Measurements from ENCODE around the gene FAM78A.

The FAM78A gene

GRCh38 chr9:131258186-131258585 is 18.1 kb downstream of the FAM78A start:
- WGBS (ENCODE audit: insufficient coverage), result 84% methylated on average over 9 of the region's 15 CpGs
- H3K27me3 ChIP-seq (replicated peaks in 2 of 5; ENCODE audit: control insufficient read depth in 4 of 5, insufficient read depth in 5 of 5, low read length in 4 of 5), result no peaks in the 10 kb centered on the region
- peaks cover 8 to 62% (median 56%) of the 10 kb centered on the region in 4 experiments for H3K4me1 ChIP-seq (ENCODE audit: control extremely low read depth in 1 of 4, control insufficient read depth in 4 of 4, insufficient read depth in 4 of 4, low read length in 3 of 4)

GRCh38 chr9:131257266-131258025 is 18.9 kb downstream of the FAM78A start:
- Histone ChIP-seq H3K36me3 (ENCODE audit: control insufficient read depth in 4 of 4, insufficient read depth in 4 of 4, low read length in 3 of 4) (peaks cover under 1 to 47% (median 42%) of the 10 kb centered on the region in 4 experiments), H3K27me3 (replicated peaks in 2 of 5; ENCODE audit: control insufficient read depth in 4 of 5, insufficient read depth in 5 of 5, low read length in 4 of 5) (no peaks in the 10 kb centered on the region), H3K4me3 (ENCODE audit: control insufficient read depth in 1 of 7, extremely low read depth in 1 of 7, insufficient read depth in 4 of 7, low read depth in 2 of 7, low read length in 6 of 7) (no peak overlapping the region), H3K9me3 (ENCODE audit: control extremely low read depth in 1 of 5, control insufficient read depth in 4 of 5, insufficient read depth in 2 of 5, low read depth in 1 of 5, low read length in 4 of 5) (no peaks in the 10 kb centered on the region), H3K4me1 (ENCODE audit: control extremely low read depth in 1 of 4, control insufficient read depth in 4 of 4, insufficient read depth in 4 of 4, low read length in 3 of 4) (peaks cover 8 to 68% (median 62%) of the 10 kb centered on the region in 4 experiments), H3K27ac (ENCODE audit: insufficient read depth in 1 of 2, low read depth in 1 of 2, low read length in 2 of 2, poor library complexity in 1 of 2, severe bottlenecking in 2 of 2) (peak overlapping the region in 1 of 2 experiments; percentile 53)
- no peak for DNase-seq
- ChIA-PET CTCF (interaction anchor here (0.8 to 10.0 kb wide), 3 partner anchors 14 to 75 kb away, joined by 3 to 155 read pairs (median 7); partner anchors contain the start of gene FAM78A), POLR2A (interaction anchor here (4.3 kb wide), 1 partner anchor 18 kb away, joined by 33 read pairs; the partner anchor contains the start of gene FAM78A)
- 95% methylated on average over 9 of the region's 15 CpGs for WGBS (ENCODE audit: insufficient coverage)

More at GRCh38 chr9:131258186-131258585, 18.1 kb downstream of the FAM78A start:
- Histone ChIP-seq H3K36me3 (ENCODE audit: control insufficient read depth in 4 of 4, insufficient read depth in 4 of 4, low read length in 3 of 4) (peaks cover 3 to 54% (median 46%) of the 10 kb centered on the region in 4 experiments), H3K9me3 (ENCODE audit: control extremely low read depth in 1 of 5, control insufficient read depth in 4 of 5, insufficient read depth in 2 of 5, low read depth in 1 of 5, low read length in 4 of 5) (no peaks in the 10 kb centered on the region), H3K4me3 (ENCODE audit: control insufficient read depth in 1 of 7, extremely low read depth in 1 of 7, insufficient read depth in 4 of 7, low read depth in 2 of 7, low read length in 6 of 7) (no peak overlapping the region), H3K27ac (ENCODE audit: insufficient read depth in 1 of 2, low read depth in 1 of 2, low read length in 2 of 2, poor library complexity in 1 of 2, severe bottlenecking in 2 of 2) (peak overlapping the region in 1 of 2 experiments; percentile 53)
- no peak for DNase-seq
- POLR2A ChIA-PET, result no interaction called here
- CTCF ChIA-PET, result interaction anchor here (10.0 kb wide), 1 partner anchor 13 kb away, joined by 155 read pairs; the partner anchor contains the start of gene FAM78A

- peak overlapping the region in 1 of 2 experiments; percentile 78 for H3K27ac ChIP-seq (ENCODE audit: insufficient read depth in 1 of 2, low read depth in 1 of 2, low read length in 2 of 2, poor library complexity in 1 of 2, severe bottlenecking in 2 of 2)
- H3K4me1 ChIP-seq (ENCODE audit: control extremely low read depth in 1 of 4, control insufficient read depth in 4 of 4, insufficient read depth in 4 of 4, low read length in 3 of 4), result peaks cover 8 to 77% (median 76%) of the 10 kb centered on the region in 4 experiments
- 19% methylated on average over 3 of the region's 8 CpGs for WGBS (ENCODE audit: insufficient coverage)
- CTCF ChIA-PET, result interaction anchor here (0.6 to 10.0 kb wide), 7 partner anchors 14 to 77 kb away, joined by 3 to 155 read pairs (median 4); partner anchors contain the start of gene FAM78A
- no peaks in the 10 kb centered on the region for H3K27me3 ChIP-seq (replicated peaks in 2 of 5; ENCODE audit: control insufficient read depth in 4 of 5, insufficient read depth in 5 of 5, low read length in 4 of 5)
- H3K36me3 ChIP-seq (ENCODE audit: control insufficient read depth in 4 of 4, insufficient read depth in 4 of 4, low read length in 3 of 4), result peaks cover 0 to 32% (median 29%) of the 10 kb centered on the region in 4 experiments
- POLR2A ChIA-PET, result interaction anchor here (1.4 to 4.3 kb wide), 3 partner anchors 8 to 19 kb away, joined by 6 to 33 read pairs (median 20); partner anchors contain the start of gene FAM78A
- DNase-seq, result no peak
- peak overlapping the region in 4 of 7 experiments; percentile 15 to 48 (median 36) for H3K4me3 ChIP-seq (ENCODE audit: control insufficient read depth in 1 of 7, extremely low read depth in 1 of 7, insufficient read depth in 4 of 7, low read depth in 2 of 7, low read length in 6 of 7)
- H3K9me3 ChIP-seq (ENCODE audit: control extremely low read depth in 1 of 5, control insufficient read depth in 4 of 5, insufficient read depth in 2 of 5, low read depth in 1 of 5, low read length in 4 of 5), result no peaks in the 10 kb centered on the region
These were observed 20.6 kb downstream of the FAM78A start for GRCh38 chr9:131255676-131256197.

GRCh38 chr9:131254626-131255025 is 21.7 kb downstream of the FAM78A start:
- H3K27ac ChIP-seq (ENCODE audit: insufficient read depth in 1 of 2, low read depth in 1 of 2, low read length in 2 of 2, poor library complexity in 1 of 2, severe bottlenecking in 2 of 2), result no peak overlapping the region
- H3K27me3 ChIP-seq (replicated peaks in 2 of 5; ENCODE audit: control insufficient read depth in 4 of 5, insufficient read depth in 5 of 5, low read length in 4 of 5), result no peaks in the 10 kb centered on the region
- 95% methylated on average over 14 of the region's 14 CpGs for WGBS (ENCODE audit: insufficient coverage)
- H3K4me1 ChIP-seq (ENCODE audit: control extremely low read depth in 1 of 4, control insufficient read depth in 4 of 4, insufficient read depth in 4 of 4, low read length in 3 of 4), result peaks cover 8 to 77% (median 76%) of the 10 kb centered on the region in 4 experiments
- H3K9me3 ChIP-seq (ENCODE audit: control extremely low read depth in 1 of 5, control insufficient read depth in 4 of 5, insufficient read depth in 2 of 5, low read depth in 1 of 5, low read length in 4 of 5), result no peaks in the 10 kb centered on the region
- ChIA-PET POLR2A (interaction anchor here (1.0 to 4.3 kb wide), 2 partner anchors 17 to 20 kb away, joined by 4 to 33 read pairs; partner anchors contain the start of gene FAM78A), CTCF (interaction anchor here (0.7 to 10.0 kb wide), 6 partner anchors 15 to 95 kb away, joined by 3 to 155 read pairs (median 3); partner anchors contain the start of gene FAM78A)
- peaks cover 0 to 21% (median 18%) of the 10 kb centered on the region in 4 experiments for H3K36me3 ChIP-seq (ENCODE audit: control insufficient read depth in 4 of 4, insufficient read depth in 4 of 4, low read length in 3 of 4)
- DNase-seq, result no peak
- H3K4me3 ChIP-seq (ENCODE audit: control insufficient read depth in 1 of 7, extremely low read depth in 1 of 7, insufficient read depth in 4 of 7, low read depth in 2 of 7, low read length in 6 of 7), result no peak overlapping the region

- Histone ChIP-seq H3K4me1 (ENCODE audit: control extremely low read depth in 1 of 4, control insufficient read depth in 4 of 4, insufficient read depth in 4 of 4, low read length in 3 of 4) (peaks cover 8 to 77% (median 75%) of the 10 kb centered on the region in 4 experiments), H3K27me3 (replicated peaks in 2 of 5; ENCODE audit: control insufficient read depth in 4 of 5, insufficient read depth in 5 of 5, low read length in 4 of 5) (no peaks in the 10 kb centered on the region), H3K27ac (ENCODE audit: insufficient read depth in 1 of 2, low read depth in 1 of 2, low read length in 2 of 2, poor library complexity in 1 of 2, severe bottlenecking in 2 of 2) (peak overlapping the region in 1 of 2 experiments; percentile 58), H3K36me3 (ENCODE audit: control insufficient read depth in 4 of 4, insufficient read depth in 4 of 4, low read length in 3 of 4) (peaks cover 0 to 15% (median 14%) of the 10 kb centered on the region in 4 experiments), H3K4me3 (ENCODE audit: control insufficient read depth in 1 of 7, extremely low read depth in 1 of 7, insufficient read depth in 4 of 7, low read depth in 2 of 7, low read length in 6 of 7) (peak overlapping the region in 2 of 7 experiments; percentile 11 to 22), H3K9me3 (ENCODE audit: control extremely low read depth in 1 of 5, control insufficient read depth in 4 of 5, insufficient read depth in 2 of 5, low read depth in 1 of 5, low read length in 4 of 5) (no peaks in the 10 kb centered on the region)
- ChIA-PET CTCF (interaction anchor here (0.7 to 10.0 kb wide), 7 partner anchors 15 to 96 kb away, joined by 3 to 155 read pairs (median 3); partner anchors contain the start of gene FAM78A), POLR2A (interaction anchor here (1.0 to 4.3 kb wide), 2 partner anchors 16 to 21 kb away, joined by 4 to 33 read pairs; partner anchors contain the start of gene FAM78A)
- peak in 2 of 3 donors; percentile 76 to 80 for DNase-seq
- WGBS (ENCODE audit: insufficient coverage), result 16% methylated on average over 13 of the region's 14 CpGs
These were observed 22.3 kb downstream of the FAM78A start for GRCh38 chr9:131253891-131254491.

- ChIA-PET CTCF (interaction anchor here (0.8 to 10.0 kb wide), 7 partner anchors 11 to 84 kb away, joined by 3 to 155 read pairs (median 3); partner anchors contain the start of gene FAM78A), POLR2A (interaction anchor here (1.1 to 1.9 kb wide), 3 partner anchors 13 to 26 kb away, joined by 3 to 6 read pairs (median 4); no protein-coding TSS in a partner anchor)
- peak overlapping the region in 5 of 7 experiments; percentile 3 to 60 (median 30) for H3K4me3 ChIP-seq (ENCODE audit: control insufficient read depth in 1 of 7, extremely low read depth in 1 of 7, insufficient read depth in 4 of 7, low read depth in 2 of 7, low read length in 6 of 7)
- no peak for DNase-seq
- 84% methylated on average over 19 of the region's 23 CpGs for WGBS (ENCODE audit: insufficient coverage)
- H3K4me1 ChIP-seq (ENCODE audit: control extremely low read depth in 1 of 4, control insufficient read depth in 4 of 4, insufficient read depth in 4 of 4, low read length in 3 of 4), result peaks cover 8 to 58% (median 58%) of the 10 kb centered on the region in 4 experiments
- H3K27me3 ChIP-seq (replicated peaks in 2 of 5; ENCODE audit: control insufficient read depth in 4 of 5, insufficient read depth in 5 of 5, low read length in 4 of 5), result no peaks in the 10 kb centered on the region
- H3K9me3 ChIP-seq (ENCODE audit: control extremely low read depth in 1 of 5, control insufficient read depth in 4 of 5, insufficient read depth in 2 of 5, low read depth in 1 of 5, low read length in 4 of 5), result no peaks in the 10 kb centered on the region
- no peak overlapping the region for H3K27ac ChIP-seq (ENCODE audit: insufficient read depth in 1 of 2, low read depth in 1 of 2, low read length in 2 of 2, poor library complexity in 1 of 2, severe bottlenecking in 2 of 2)
- H3K36me3 ChIP-seq (ENCODE audit: control insufficient read depth in 4 of 4, insufficient read depth in 4 of 4, low read length in 3 of 4), result no peaks in the 10 kb centered on the region
These were observed 24.2 kb downstream of the FAM78A start for GRCh38 chr9:131252120-131252519.
